ENCODE measurements around the gene COX19. TPM values are rescaled to one million over a fixed set of nuclear protein-coding genes. Genes with fewer than 3 reads are reported as not detected.

Gene COX19
- total and polyA plus RNA-seq, 2 donors (not counting 1 experiment from before 2014, with no cell fraction given): 4.3 to 11.7 TPM

GRCh38 chr7:918441-919113, 56.8 kb downstream of the COX19 start:
- Histone ChIP-seq H4K20me1 (ENCODE audit: control insufficient read depth, extremely low read depth, insufficient read depth, low read length) (no peaks in the 10 kb centered on the region), H3K4me1 (ENCODE audit: control insufficient read depth, extremely low read depth, insufficient read depth, low read length) (peaks cover 2% of the 10 kb centered on the region), H3K79me2 (ENCODE audit: control insufficient read depth, insufficient read depth, low read length) (no peaks in the 10 kb centered on the region), H3K27me3 (ENCODE audit: control insufficient read depth, insufficient read depth, low read length) (no peaks in the 10 kb centered on the region), H3K4me3 (replicated peaks in 1 of 4; ENCODE audit: control extremely low read depth in 1 of 4, insufficient read depth in 1 of 4, low read depth in 3 of 4, low read length in 4 of 4) (no peak overlapping the region), H3K36me3 (ENCODE audit: control insufficient read depth, insufficient read depth, low read length) (no peaks in the 10 kb centered on the region), H2AFZ (ENCODE audit: low read length) (no peak overlapping the region), H3K4me2 (ENCODE audit: extremely low read depth, insufficient read depth, low read length) (no peak overlapping the region), H3K27ac (ENCODE audit: insufficient read depth, low read length) (no peak overlapping the region), H3K9ac (ENCODE audit: insufficient read depth, low read length) (no peak overlapping the region), H3K9me3 (ENCODE audit: control insufficient read depth, insufficient read depth, low read depth, low read length) (no peaks in the 10 kb centered on the region)
- DNase-seq (ENCODE audit: low read depth in 2 of 2): no peak
- TF ChIP-seq, protein P1, sequence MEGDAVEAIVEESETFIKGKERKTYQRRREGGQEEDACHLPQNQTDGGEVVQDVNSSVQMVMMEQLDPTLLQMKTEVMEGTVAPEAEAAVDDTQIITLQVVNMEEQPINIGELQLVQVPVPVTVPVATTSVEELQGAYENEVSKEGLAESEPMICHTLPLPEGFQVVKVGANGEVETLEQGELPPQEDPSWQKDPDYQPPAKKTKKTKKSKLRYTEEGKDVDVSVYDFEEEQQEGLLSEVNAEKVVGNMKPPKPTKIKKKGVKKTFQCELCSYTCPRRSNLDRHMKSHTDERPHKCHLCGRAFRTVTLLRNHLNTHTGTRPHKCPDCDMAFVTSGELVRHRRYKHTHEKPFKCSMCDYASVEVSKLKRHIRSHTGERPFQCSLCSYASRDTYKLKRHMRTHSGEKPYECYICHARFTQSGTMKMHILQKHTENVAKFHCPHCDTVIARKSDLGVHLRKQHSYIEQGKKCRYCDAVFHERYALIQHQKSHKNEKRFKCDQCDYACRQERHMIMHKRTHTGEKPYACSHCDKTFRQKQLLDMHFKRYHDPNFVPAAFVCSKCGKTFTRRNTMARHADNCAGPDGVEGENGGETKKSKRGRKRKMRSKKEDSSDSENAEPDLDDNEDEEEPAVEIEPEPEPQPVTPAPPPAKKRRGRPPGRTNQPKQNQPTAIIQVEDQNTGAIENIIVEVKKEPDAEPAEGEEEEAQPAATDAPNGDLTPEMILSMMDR (conservative IDR thresholded peaks at IDR 0.05 in 1 of 2, IDR thresholded peaks at IDR 0.05 in 1 of 2; ENCODE audit: low read depth in 1 of 2, low read length in 2 of 2): no peak
- no peak for TF ChIP-seq EZH2 (IDR thresholded peaks at IDR 0.05; ENCODE audit: low read length, missing control alignments)

- H4K20me1 ChIP-seq (ENCODE audit: control insufficient read depth, extremely low read depth, insufficient read depth, low read length): no peaks in the 10 kb centered on the region
- H3K4me2 ChIP-seq (ENCODE audit: extremely low read depth, insufficient read depth, low read length): no peak overlapping the region
- no peaks in the 10 kb centered on the region for H3K9me3 ChIP-seq (ENCODE audit: control insufficient read depth, insufficient read depth, low read depth, low read length)
- no peak overlapping the region for H2AFZ ChIP-seq (ENCODE audit: low read length)
- no peak overlapping the region for H3K4me3 ChIP-seq (replicated peaks in 1 of 4; ENCODE audit: control extremely low read depth in 1 of 4, insufficient read depth in 1 of 4, low read depth in 3 of 4, low read length in 4 of 4)
- H3K27me3 ChIP-seq (ENCODE audit: control insufficient read depth, insufficient read depth, low read length): no peaks in the 10 kb centered on the region
- no peak overlapping the region for H3K9ac ChIP-seq (ENCODE audit: insufficient read depth, low read length)
- no peaks in the 10 kb centered on the region for H3K79me2 ChIP-seq (ENCODE audit: control insufficient read depth, insufficient read depth, low read length)
- no peak overlapping the region for H3K27ac ChIP-seq (ENCODE audit: insufficient read depth, low read length)
- DNase-seq (ENCODE audit: low read depth in 2 of 2): no peak
- H3K4me1 ChIP-seq (ENCODE audit: control insufficient read depth, extremely low read depth, insufficient read depth, low read length): no peaks in the 10 kb centered on the region
- TF ChIP-seq, protein P1 (conservative IDR thresholded peaks at IDR 0.05 in 1 of 2, IDR thresholded peaks at IDR 0.05 in 1 of 2; ENCODE audit: low read depth in 1 of 2, low read length in 2 of 2): no peak
- TF ChIP-seq EZH2 (IDR thresholded peaks at IDR 0.05; ENCODE audit: low read length, missing control alignments): no peak
- H3K36me3 ChIP-seq (ENCODE audit: control insufficient read depth, insufficient read depth, low read length): no peaks in the 10 kb centered on the region
These were observed 57.3 kb downstream of the COX19 start for GRCh38 chr7:918118-918425.

GRCh38 chr7:917255-918117, 57.9 kb downstream of the COX19 start:
- Histone ChIP-seq H3K36me3 (ENCODE audit: control insufficient read depth, insufficient read depth, low read length) (no peaks in the 10 kb centered on the region), H4K20me1 (ENCODE audit: control insufficient read depth, extremely low read depth, insufficient read depth, low read length) (no peaks in the 10 kb centered on the region), H3K4me3 (replicated peaks in 1 of 4; ENCODE audit: control extremely low read depth in 1 of 4, insufficient read depth in 1 of 4, low read depth in 3 of 4, low read length in 4 of 4) (no peak overlapping the region), H3K9ac (ENCODE audit: insufficient read depth, low read length) (no peak overlapping the region), H3K79me2 (ENCODE audit: control insufficient read depth, insufficient read depth, low read length) (no peaks in the 10 kb centered on the region), H3K27ac (ENCODE audit: insufficient read depth, low read length) (no peak overlapping the region), H2AFZ (ENCODE audit: low read length) (no peak overlapping the region), H3K4me2 (ENCODE audit: extremely low read depth, insufficient read depth, low read length) (no peak overlapping the region), H3K27me3 (ENCODE audit: control insufficient read depth, insufficient read depth, low read length) (no peaks in the 10 kb centered on the region), H3K4me1 (ENCODE audit: control insufficient read depth, extremely low read depth, insufficient read depth, low read length) (no peaks in the 10 kb centered on the region), H3K9me3 (ENCODE audit: control insufficient read depth, insufficient read depth, low read depth, low read length) (no peaks in the 10 kb centered on the region)
- DNase-seq (ENCODE audit: low read depth in 2 of 2): no peak
- TF ChIP-seq, protein P1 (conservative IDR thresholded peaks at IDR 0.05 in 1 of 2, IDR thresholded peaks at IDR 0.05 in 1 of 2; ENCODE audit: low read depth in 1 of 2, low read length in 2 of 2): no peak
- no peak for TF ChIP-seq EZH2 (IDR thresholded peaks at IDR 0.05; ENCODE audit: low read length, missing control alignments)

Measured in fibroblast of lung (primary cell).